GM12872 (cell line): Measurements from ENCODE around the gene SIM2.

ENCODE experiments used
- CTCF ChIP-seq: IDR thresholded peaks from 3 replicates; pipeline ENCODE4 v1.5.1; 2011; ENCODE audit warnings: low read depth, mild to moderate bottlenecking, low read length, moderate library complexity; ENCODE audit not compliant: insufficient read depth

The SIM2 gene

GRCh38 chr21:36741506-36741905 lies 42.6 kb downstream of the SIM2 start:
- TF ChIP-seq CTCF, result no peak

GRCh38 chr21:36743008-36743407 lies 44.1 kb downstream of the SIM2 start:
- TF ChIP-seq CTCF, result no peak

GRCh38 chr21:36743446-36743845 lies 44.5 kb downstream of the SIM2 start:
- no peak for TF ChIP-seq CTCF

- TF ChIP-seq CTCF, result no peak
Measured at GRCh38 chr21:36744190-36744559, 45.3 kb downstream of the SIM2 start.

- no peak for TF ChIP-seq CTCF
Measured at GRCh38 chr21:36744560-36745231, 45.8 kb downstream of the SIM2 start.

GRCh38 chr21:36745459-36745858 lies 46.5 kb downstream of the SIM2 start:
- TF ChIP-seq CTCF, result no peak

- TF ChIP-seq CTCF, result no peak
Measured at GRCh38 chr21:36747041-36747814, 48.3 kb downstream of the SIM2 start.
